ENCODE data around the gene FAM133A. TPM values are rescaled to one million over a fixed set of nuclear protein-coding genes. Genes with fewer than 3 reads are reported as not detected.

Gene FAM133A
- total RNA-seq = 0.30 TPM

DNA sequence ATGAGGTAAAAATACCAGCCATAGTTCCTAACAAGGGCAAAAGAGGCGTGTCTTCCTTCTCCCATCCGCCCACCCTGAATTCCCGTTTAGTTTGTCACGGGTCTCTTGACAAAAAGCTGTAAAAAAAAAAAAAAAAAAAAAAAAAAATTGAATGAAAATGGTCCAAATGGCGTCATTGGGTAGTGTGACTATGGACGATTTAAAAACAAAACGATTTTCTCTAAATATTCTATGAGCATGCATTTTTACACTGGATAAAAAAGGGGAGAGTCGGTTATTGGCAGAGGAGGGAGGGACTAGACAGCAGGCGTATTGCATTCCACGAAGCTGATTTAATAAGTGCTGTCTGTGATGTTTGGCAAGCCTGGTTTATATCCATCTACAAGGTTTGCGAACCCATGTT lies at the start of gene FAM133A:
TSS of gene FAM133A (plus strand) at position 338 of the 403 bp plus-strand sequence. CDS start 35,214 bp downstream, outside the sequence.
- peak; percentile 54 for DNase-seq

DNA sequence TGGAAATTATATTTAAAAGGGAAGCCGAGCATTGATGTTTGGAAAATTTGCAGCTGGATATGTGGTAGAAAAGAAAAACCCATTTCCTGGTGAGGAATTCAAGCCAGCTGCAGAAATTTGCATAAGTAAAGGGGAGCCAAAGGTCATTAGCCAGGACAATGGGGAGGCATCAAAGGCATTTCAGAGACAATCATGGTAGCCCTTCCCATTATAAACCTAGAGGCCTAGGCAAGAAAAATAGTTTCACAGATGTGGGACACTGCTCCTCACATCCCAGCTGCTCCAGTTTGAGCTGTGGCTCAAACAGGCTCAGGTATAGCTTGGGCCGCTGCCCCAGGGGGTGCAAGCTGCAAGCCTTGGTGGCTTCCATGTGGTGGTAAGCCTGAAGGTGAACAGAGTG lies 36.4 kb upstream of the FAM133A start:
- no peak for DNase-seq

DNA sequence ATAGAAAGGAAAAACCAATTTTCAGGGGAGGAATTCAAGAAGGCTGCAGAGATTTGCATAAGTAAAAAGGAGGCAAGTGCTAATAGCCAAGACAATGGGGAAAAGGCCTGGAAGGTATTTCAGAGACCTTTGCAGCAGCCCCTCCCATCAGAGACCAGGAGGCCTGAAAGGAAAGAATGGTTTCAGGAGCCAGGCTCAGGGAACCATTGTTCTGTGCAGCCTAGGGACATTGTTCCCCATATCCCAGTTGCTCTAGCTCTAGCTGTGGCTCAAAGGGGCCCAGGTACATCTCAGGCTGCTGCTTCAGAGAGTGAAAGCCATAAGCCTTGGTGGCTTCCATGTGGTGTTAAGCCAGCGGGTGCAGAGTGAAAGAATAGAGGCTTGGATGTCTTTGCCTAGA lies 24.6 kb upstream of the FAM133A start:
- DNase-seq = no peak

DNA sequence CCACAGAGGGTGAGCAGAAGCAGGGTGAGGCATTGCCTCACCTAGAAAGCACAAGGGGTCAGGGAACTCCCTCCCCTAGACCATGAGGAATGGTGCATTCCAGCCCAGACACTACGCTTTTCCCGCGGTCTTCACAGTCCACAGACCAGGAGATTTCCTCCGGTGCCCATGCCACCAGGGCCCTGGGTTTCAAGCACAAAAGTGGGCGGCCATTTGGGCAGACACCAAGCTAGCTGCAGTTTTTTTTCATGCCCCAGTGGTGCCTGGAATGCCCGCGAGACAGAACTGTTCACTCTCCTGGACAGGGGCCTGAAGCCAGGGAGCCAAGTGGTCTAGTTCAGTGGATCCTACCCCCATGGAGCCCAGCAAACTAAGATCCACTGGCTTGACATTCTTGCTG lies 13.4 kb upstream of the FAM133A start:
- DNase-seq = no peak

DNA sequence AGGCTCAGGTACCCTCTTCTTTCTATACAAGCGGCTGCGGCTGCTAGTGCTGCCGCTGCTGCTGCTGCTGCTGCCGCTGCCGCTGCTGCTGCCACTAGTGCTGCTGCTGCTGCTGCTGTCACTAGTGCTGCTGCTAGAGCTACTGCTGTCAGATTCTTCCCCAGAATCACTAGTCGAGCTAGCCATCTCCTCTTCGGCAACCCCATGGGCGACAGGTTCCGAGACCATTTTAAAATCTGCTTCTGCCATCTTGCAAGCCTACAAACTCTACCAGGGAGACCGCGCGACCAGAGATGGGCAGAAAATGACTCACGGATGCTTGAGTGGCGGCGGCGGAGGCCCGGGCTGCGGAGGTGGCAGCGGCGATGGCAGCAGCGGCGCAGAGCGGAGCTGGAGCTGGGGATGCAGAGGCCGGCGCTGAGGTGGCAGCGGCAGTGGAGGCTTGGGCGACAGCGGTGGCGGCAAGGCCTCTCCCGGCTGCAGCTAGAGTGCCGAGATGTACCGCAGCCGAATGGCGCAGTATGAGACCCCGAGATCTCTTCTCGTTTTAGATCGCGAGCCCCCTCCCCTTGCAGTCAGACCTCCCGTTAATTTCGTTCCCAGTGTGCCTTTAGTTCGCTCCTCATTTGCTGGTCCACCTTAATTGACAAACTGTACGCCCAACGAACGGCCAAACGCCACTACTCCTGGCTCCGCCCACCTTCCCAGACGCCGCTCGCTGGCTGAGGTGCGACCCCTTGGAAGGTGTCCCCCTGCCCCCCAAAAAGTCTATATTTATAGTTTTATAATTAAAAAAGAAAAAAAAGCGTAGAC lies 744 bp upstream of the FAM133A start, which contains the start of gene NAP1L3:
TSS of gene NAP1L3 (minus strand) at position 523 of the 813 bp plus-strand sequence. CDS start at position 249, 274 bp downstream.
- peak; percentile 66 for DNase-seq

DNA sequence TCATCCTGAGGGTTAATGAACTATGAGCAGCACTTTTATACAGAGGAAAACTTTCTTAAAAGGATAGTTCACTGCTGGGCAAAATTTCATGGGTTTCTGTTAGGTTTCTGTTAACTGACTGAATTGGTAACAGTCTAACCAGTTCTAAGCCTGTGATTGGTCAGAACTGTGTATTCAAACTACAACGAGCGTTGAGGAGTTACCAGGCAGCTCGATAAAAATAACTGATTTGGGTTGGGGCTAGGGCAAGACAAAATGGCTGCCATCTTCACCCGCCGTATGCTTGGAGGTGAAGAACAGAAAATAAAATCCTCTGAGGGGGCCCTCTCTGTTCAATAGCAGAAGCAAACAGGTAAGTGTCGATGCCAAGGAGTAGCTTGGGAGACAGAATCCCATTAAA lies 22.0 kb downstream of the FAM133A start:
- DNase-seq = no peak

DNA sequence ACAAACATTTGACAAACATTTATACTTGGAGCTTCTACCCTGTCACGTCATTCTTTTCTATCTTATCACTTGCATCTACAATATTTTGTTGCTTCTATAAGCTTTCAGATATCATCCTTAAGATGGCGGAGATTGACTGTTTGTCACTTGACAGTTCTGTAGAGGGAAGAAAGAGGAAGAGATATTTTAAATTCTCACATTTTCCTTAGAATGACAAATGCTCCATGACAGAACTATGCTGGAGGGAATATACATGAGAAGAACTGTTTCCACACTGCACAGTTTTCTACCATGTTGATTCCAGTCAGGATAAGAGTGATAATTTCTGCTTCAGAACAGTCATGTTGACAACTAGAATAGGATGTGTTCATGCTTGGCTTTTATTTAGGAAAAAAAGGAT lies 29.7 kb downstream of the FAM133A start:
- no peak for DNase-seq

DNA sequence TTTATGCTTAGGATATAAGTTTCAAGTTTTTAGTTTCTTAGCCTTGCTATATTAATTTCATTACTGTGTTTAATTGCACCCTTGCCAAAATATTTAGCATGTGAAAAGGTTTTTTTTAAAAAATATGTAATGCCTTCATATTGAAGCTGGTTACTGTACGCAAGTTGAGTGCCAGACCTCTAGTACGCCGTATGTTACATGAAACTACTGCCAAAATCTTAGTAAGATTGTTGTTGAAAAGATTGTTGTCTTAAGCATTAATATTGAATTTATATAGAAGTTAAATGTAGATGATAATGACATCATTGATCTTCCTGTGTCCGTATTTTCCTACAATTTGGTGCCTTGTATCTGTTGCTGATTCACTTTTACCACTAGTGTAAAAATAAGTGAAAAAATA lies 37.1 kb downstream of the FAM133A start:
- no peak for DNase-seq

DNA sequence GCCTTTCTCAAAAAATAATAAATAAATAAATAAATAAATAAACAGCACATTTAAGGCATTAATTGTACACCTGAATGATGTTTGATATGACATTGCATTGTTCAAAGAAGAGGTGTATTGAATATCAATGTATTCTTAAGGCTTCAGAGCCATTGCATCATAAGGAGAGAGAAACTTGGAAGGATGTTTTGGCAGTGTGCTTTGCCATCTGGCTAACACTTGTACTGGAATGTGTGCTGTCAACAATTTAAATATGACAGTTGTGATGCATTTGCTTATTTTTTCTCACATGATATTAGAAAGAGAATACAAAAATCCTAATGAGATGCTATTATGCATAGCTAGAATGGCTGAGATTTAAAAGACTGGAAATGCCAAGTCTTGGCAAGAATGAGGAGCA lies 67.8 kb downstream of the FAM133A start:
- DNase-seq = peak; percentile 26

DNA sequence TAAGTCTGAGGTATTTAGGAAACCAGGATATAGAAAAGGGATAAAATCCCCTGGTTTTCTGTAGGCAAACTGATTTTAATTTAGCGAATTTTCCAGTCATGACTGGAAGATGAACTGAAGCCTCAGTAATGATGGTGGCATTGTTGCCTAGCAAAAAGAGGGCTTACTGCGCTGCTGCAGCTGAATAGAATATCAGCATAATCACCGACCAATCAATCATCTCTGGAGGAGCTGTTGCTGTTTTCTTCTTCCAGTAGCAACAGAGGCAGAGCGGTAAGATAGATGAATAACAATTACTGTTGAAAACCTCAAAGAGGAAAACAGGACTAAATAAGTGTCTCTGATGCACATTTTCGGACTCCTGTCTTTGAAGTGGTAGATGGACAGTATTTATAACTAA lies 86.2 kb downstream of the FAM133A start:
- DNase-seq = no peak

Other genes starting within 250 kb of the FAM133A start
- 8.5 TPM for gene NAP1L3, start 628 bp upstream of the FAM133A start, total RNA-seq